Stimulated activated CD8-positive, alpha-beta memory T cell treated with anti-CD3 and anti-CD28 coated beads, Interleukin-7, amount 100 ng/mL, for 4 hours (primary cell): ENCODE data around the gene BCL2L11.

Experiments used
- DNase-seq, 2 donors: peaks; one replicate each; pipeline ENCODE4 v3.0.0-alpha.2; 2020; ENCODE audit warnings: low read depth in 2 of 2

BCL2L11 gene

GRCh38 chr2:111168528-111169239 lies 48.0 kb downstream of the BCL2L11 start:
- peak; percentile 55 to 60 for DNase-seq

DNA sequence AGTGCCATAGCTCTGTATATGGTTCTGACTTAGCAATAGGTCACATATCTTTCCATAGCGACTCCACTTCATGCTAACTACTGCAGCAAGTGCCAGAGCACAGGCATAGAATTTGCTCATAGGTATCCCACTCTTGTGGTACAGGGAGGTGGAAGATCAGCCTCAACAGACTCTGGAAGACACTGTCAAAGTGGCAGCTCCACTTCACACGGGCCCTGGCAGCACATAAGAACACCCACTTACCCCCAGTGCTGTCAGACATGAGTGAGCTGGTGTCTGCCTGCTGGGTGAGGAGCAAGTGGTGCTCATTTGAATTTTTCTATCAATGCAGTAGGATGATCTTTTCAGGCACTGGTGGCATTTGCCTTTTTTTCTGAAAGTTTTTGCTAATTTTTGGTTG lies 48.6 kb downstream of the BCL2L11 start:
- no peak for DNase-seq

DNA sequence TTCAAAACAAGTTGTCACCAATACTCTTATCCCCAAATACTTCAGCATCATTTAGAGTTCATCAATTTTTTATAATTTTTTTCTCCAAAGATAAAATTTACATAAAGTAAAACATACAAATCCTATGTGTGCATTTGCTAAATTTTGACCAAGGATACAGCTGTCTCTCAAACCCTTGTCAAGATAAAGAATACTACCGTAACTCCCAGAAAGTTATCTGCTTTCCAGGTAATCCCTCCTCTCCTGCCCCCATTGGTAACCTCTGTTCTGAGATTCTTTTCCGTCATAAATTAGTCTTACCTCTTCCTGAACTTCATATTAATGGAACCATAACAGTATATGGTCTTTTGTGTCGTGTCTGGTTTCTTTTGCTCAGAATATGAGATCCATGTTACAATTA lies 49.2 kb downstream of the BCL2L11 start:
- DNase-seq = no peak

DNA sequence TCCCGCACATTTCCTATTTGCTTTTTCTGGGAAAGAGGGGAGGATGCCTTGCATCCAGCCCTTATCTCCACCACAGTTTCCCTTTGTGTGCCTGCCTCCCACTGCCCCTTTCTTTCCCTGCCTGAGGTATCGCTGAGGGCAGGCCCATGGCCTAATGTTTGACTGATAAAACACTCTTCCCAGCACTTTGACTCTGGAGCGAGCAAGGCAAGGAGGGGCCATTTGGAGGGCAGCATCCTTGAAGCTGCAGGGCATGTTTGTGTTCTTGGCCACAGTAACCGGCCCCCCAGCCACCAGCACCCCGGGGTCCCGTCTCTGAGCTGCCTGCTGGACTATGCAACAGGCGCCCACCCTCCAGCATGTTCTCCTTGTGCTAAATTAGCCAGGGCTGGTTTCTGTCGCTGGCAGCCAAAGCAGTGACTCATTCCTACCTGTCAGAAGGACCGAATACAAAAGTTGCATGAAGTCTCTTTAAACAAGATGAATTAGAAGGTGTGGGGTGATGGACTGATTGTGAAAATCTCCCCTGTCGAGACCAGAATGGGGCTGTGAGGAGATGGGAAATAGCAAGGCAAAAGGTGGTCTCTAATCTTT lies 50.7 kb downstream of the BCL2L11 start:
- DNase-seq = no peak

- DNase-seq = no peak
Measured at GRCh38 chr2:111172666-111173065, 52.0 kb downstream of the BCL2L11 start.

DNA sequence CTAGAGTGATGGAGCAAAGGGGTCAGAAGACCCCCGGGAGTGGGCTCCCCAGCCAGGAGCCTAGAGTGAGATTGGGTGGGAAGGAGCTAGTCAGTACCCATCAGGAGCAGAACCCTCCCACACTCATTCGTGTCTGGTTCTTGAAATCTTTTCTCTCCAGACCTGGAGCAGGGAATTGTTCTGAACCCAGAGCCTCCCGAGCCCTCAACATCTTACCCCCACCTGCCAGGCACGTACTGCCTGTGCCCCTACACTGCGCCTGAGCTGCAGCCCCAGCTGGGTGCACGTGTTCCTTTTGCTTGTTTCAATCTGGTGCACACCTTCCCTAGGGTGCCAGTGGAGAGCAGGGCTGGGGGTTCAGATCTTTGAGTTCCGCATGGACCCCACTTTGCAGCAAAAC lies 52.6 kb downstream of the BCL2L11 start:
- DNase-seq = no peak

GRCh38 chr2:111173856-111174255 lies 53.1 kb downstream of the BCL2L11 start:
- no peak for DNase-seq

DNA sequence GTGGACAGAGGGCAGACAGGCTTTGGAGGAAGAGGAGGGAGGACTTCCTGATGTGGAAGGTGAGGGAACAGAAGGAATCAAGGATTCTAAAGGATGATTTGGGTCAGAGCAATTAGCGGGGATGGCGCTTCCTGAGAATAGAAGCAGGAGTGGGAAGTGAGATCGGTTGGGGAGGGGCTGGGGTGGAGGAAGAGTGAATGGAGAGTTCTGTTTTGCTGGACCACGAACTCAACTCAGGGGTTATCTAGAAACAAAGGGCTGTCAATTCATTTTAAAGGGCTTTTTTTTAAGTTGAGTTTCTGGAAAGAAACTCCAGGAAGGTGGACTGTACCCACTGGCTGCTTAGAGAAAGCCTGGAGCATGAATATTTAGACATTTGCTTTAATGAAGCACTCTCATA lies 54.9 kb downstream of the BCL2L11 start:
- no peak for DNase-seq

- no peak for DNase-seq
Measured at GRCh38 chr2:111176388-111176787, 55.7 kb downstream of the BCL2L11 start.

DNA sequence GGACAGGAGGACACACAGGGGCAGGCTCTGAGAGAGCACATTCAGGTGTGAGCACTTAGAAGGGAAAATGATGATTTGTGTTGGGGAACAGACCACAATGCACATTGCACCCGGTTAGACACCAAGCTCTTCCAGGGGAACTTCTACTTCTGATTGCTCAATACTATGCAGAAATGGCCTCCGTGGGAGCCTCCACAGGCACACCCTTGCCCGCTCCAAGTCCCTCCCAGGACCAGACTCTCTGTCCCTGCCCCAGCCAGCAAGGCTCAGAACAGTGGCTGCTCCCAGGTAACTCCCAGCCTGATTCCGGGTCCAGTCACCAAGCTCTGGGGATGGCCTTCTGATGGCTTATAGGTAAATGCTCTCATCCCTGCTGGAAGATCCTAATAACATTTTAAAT lies 56.2 kb downstream of the BCL2L11 start:
- no peak for DNase-seq

DNA sequence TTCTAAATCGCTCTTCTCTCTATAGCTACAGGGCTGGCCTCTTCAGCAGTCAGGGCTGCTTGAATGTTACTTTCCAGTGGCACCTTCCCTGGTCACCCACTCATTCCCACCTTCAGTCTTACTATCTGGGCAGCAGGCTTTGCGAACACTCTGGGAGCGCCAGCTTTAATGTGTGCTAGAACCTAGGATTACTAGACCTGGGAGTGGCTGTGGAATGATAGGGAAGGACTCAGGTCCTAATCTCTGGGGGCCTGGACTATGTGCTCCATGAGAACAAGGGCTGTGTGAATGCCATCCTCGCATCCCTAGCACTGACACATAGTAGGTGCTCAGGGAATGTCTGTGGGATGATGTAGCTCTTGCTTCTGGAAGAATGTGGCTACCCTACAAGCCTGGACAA lies 57.6 kb downstream of the BCL2L11 start:
- no peak for DNase-seq

GRCh38 chr2:111178730-111179405 lies 58.2 kb downstream of the BCL2L11 start:
- DNase-seq = no peak

- DNase-seq = no peak
Measured at GRCh38 chr2:111182121-111182520, 61.4 kb downstream of the BCL2L11 start.

- DNase-seq = no peak
Measured at GRCh38 chr2:111182740-111183139, 62.0 kb downstream of the BCL2L11 start.

GRCh38 chr2:111184725-111185310 lies 64.1 kb downstream of the BCL2L11 start:
- no peak for DNase-seq

- no peak for DNase-seq
Measured at GRCh38 chr2:111185361-111186022, 64.8 kb downstream of the BCL2L11 start.

DNA sequence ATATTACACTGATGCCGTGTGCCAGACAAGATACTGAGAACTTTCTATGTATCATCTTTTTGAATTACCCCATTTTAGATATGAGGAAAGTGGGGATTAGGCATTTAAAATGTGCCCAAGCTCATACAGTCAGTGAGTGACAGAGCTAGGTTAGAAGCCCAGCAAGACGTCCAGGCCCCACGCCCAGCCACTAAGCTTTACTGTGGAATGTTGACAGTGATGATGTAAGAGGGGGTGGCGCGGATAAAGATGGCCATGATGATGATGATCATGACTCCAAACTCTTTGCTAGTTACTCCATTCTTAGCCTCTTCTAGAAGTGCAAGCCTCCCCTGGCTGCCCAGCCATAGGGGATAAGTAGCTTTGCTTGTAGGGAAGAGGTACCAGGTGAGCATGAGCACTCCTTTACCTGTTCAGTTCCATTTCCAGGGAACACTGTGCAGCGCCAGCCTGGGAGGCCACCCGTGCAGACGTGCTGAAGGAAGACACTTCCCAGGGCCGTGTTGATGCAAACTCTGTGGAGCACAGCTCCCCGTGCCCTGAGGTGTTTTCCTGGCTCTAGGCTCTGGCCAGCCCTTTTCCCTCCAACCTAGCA lies 65.5 kb downstream of the BCL2L11 start:
- DNase-seq = no peak

GRCh38 chr2:111186933-111187332 lies 66.2 kb downstream of the BCL2L11 start:
- DNase-seq = no peak

DNA sequence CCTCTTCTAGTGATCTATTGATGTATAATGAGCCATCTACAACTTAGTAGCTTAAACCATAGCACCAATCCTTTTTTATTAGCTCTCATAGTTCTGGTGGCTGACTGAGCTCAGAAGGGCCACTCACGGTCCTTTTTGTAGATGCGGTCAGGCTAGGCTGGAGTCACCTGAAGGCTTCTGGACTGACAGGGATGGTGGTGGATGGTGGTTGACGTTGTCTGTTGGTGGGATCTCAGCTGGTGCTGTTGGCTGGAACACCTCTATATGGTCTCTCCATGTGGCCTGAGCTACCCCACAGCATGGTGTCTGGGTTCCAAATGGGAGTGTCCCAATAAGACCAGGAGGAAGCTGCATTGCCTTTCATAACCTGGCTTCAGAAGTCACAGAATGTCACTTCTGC lies 68.0 kb downstream of the BCL2L11 start:
- no peak for DNase-seq

DNA sequence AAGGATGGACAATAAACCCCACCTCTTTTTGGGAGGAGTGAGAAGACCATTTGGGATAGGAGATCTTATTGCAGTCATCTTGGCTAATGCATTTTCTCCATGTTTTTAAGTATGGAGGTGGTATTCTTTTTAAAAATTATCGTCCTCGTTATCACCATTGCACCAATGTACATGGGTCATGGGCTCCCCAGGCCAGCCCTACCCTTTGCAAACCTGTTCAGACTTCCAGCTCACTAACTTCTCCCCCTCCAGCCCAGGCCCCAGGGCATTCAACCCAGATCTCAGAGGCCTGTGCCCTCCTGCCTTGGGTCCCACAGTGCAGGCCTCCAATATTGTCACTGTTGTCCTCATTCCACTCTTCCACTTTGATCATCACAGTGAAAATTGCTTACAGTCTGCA lies 68.4 kb downstream of the BCL2L11 start:
- no peak for DNase-seq

DNA sequence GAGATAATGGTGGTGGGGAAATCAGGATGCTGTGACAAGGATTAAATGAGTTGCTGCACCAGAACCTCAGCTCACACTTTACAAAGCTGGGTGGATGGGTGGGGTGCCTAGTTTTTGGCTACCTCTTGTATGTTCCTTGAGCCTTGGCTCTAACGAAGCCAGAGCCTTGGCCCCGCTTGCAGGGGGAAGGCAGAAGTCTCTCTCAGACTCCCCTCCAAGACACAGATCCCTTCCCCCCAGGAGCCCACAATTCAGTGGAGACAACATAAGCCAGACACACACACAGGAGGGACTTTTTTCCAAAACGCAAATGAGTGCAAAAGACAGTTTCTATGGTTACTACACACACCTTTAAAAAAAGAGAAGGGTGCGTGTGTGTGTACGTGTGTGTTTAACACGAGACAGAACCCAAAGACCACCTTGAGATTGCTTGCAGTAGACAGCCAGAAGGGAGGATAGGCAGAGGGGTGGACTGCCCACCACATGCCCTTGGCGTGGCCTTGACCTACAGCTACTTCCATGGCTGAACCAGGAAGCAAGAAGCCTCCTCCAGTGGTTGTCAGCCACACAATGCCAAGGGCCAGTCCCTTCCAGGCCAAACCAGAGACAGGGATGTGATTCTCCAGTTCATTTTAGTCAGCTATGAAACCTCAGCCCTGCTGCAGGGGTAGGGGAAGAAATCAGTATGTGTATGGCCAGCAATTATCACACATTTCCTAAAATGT lies 70.3 kb downstream of the BCL2L11 start:
- DNase-seq = no peak
